IPS-15b (cell line): Measurements from ENCODE around the gene HBD.

Source experiments
- H3K27me3 ChIP-seq: one replicate; pipeline ENCODE4 v1.6.1; 2013; ENCODE audit warnings: low read length; ENCODE audit not compliant: control insufficient read depth, insufficient read depth
- H3K36me3 ChIP-seq: one replicate; pipeline ENCODE4 v1.6.1; 2013; ENCODE audit warnings: low read length; ENCODE audit not compliant: control insufficient read depth, insufficient read depth
- H3K4me1 ChIP-seq: one replicate; pipeline ENCODE4 v1.6.1; 2013; ENCODE audit warnings: mild to moderate bottlenecking, low read length; ENCODE audit not compliant: control insufficient read depth, insufficient read depth
- H3K4me3 ChIP-seq: one replicate; pipeline ENCODE4 v1.5.1; 2013; ENCODE audit warnings: low read depth, low read length
- H3K9ac ChIP-seq: one replicate; pipeline ENCODE4 v1.6.1; 2013; ENCODE audit warnings: low read depth, mild to moderate bottlenecking, low read length
- H3K9me3 ChIP-seq: one replicate; pipeline ENCODE4 v1.6.1; 2013; ENCODE audit warnings: mild to moderate bottlenecking, low read length; ENCODE audit not compliant: control insufficient read depth, insufficient read depth

HBD gene

GRCh38 chr11:5241458-5241857, 7.2 kb upstream of the HBD start:
- Histone ChIP-seq H3K9me3 (no peaks in the 10 kb centered on the region), H3K27me3 (no peaks in the 10 kb centered on the region), H3K9ac (no peak overlapping the region), H3K4me3 (no peak overlapping the region), H3K36me3 (no peaks in the 10 kb centered on the region), H3K4me1 (no peaks in the 10 kb centered on the region)

- Histone ChIP-seq H3K9ac (no peak overlapping the region), H3K27me3 (no peaks in the 10 kb centered on the region), H3K4me3 (no peak overlapping the region), H3K9me3 (no peaks in the 10 kb centered on the region), H3K36me3 (no peaks in the 10 kb centered on the region), H3K4me1 (no peaks in the 10 kb centered on the region)
Measured at GRCh38 chr11:5240458-5240857, 6.2 kb upstream of the HBD start.

GRCh38 chr11:5240056-5240455, 5.8 kb upstream of the HBD start:
- H3K9me3 ChIP-seq, result no peaks in the 10 kb centered on the region
- H3K27me3 ChIP-seq, result no peaks in the 10 kb centered on the region
- H3K4me3 ChIP-seq, result no peak overlapping the region
- H3K36me3 ChIP-seq, result no peaks in the 10 kb centered on the region
- no peaks in the 10 kb centered on the region for H3K4me1 ChIP-seq
- no peak overlapping the region for H3K9ac ChIP-seq

GRCh38 chr11:5239046-5239445, 4.8 kb upstream of the HBD start:
- Histone ChIP-seq H3K27me3 (no peaks in the 10 kb centered on the region), H3K9ac (no peak overlapping the region), H3K4me1 (no peaks in the 10 kb centered on the region), H3K9me3 (no peaks in the 10 kb centered on the region), H3K4me3 (no peak overlapping the region), H3K36me3 (no peaks in the 10 kb centered on the region)

GRCh38 chr11:5238486-5238885, 4.2 kb upstream of the HBD start:
- Histone ChIP-seq H3K9me3 (no peaks in the 10 kb centered on the region), H3K27me3 (no peaks in the 10 kb centered on the region), H3K4me1 (no peaks in the 10 kb centered on the region), H3K9ac (no peak overlapping the region), H3K36me3 (no peaks in the 10 kb centered on the region), H3K4me3 (no peak overlapping the region)

GRCh38 chr11:5237420-5237819, 3.1 kb upstream of the HBD start:
- no peaks in the 10 kb centered on the region for H3K27me3 ChIP-seq
- H3K36me3 ChIP-seq, result no peaks in the 10 kb centered on the region
- H3K4me1 ChIP-seq, result no peaks in the 10 kb centered on the region
- H3K9me3 ChIP-seq, result no peaks in the 10 kb centered on the region
- no peak overlapping the region for H3K9ac ChIP-seq
- no peak overlapping the region for H3K4me3 ChIP-seq

- H3K9me3 ChIP-seq, result no peaks in the 10 kb centered on the region
Measured at GRCh38 chr11:5235364-5236095, 1.2 kb upstream of the HBD start.

GRCh38 chr11:5233307-5233706, 976 bp downstream of the HBD start:
- H3K4me1 ChIP-seq, result no peaks in the 10 kb centered on the region
- H3K27me3 ChIP-seq, result no peaks in the 10 kb centered on the region
- H3K9ac ChIP-seq, result no peak overlapping the region
- H3K4me3 ChIP-seq, result no peak overlapping the region
- H3K9me3 ChIP-seq, result no peaks in the 10 kb centered on the region
- no peaks in the 10 kb centered on the region for H3K36me3 ChIP-seq

More at GRCh38 chr11:5235364-5236095, 1.2 kb upstream of the HBD start:
- H3K4me3 ChIP-seq, result no peak overlapping the region
- no peaks in the 10 kb centered on the region for H3K4me1 ChIP-seq
- H3K9ac ChIP-seq, result no peak overlapping the region
- no peaks in the 10 kb centered on the region for H3K27me3 ChIP-seq
- no peaks in the 10 kb centered on the region for H3K36me3 ChIP-seq

- no peak overlapping the region for H3K9ac ChIP-seq
- H3K9me3 ChIP-seq, result no peaks in the 10 kb centered on the region
- H3K36me3 ChIP-seq, result no peaks in the 10 kb centered on the region
- H3K27me3 ChIP-seq, result no peaks in the 10 kb centered on the region
- no peak overlapping the region for H3K4me3 ChIP-seq
- H3K4me1 ChIP-seq, result no peaks in the 10 kb centered on the region
Measured at GRCh38 chr11:5232821-5233220, 1.5 kb downstream of the HBD start.

GRCh38 chr11:5232176-5232575, 2.1 kb downstream of the HBD start:
- Histone ChIP-seq H3K27me3 (no peaks in the 10 kb centered on the region), H3K9ac (no peak overlapping the region), H3K9me3 (no peaks in the 10 kb centered on the region), H3K4me1 (no peaks in the 10 kb centered on the region), H3K4me3 (no peak overlapping the region), H3K36me3 (no peaks in the 10 kb centered on the region)

- Histone ChIP-seq H3K36me3 (no peaks in the 10 kb centered on the region), H3K27me3 (no peaks in the 10 kb centered on the region), H3K4me3 (no peak overlapping the region), H3K9ac (no peak overlapping the region), H3K9me3 (no peaks in the 10 kb centered on the region), H3K4me1 (no peaks in the 10 kb centered on the region)
Measured at GRCh38 chr11:5231111-5231510, 3.2 kb downstream of the HBD start.

GRCh38 chr11:5230266-5230665, 4.0 kb downstream of the HBD start:
- H3K4me3 ChIP-seq, result no peak overlapping the region
- H3K9ac ChIP-seq, result no peak overlapping the region
- H3K36me3 ChIP-seq, result no peaks in the 10 kb centered on the region
- no peaks in the 10 kb centered on the region for H3K4me1 ChIP-seq
- no peaks in the 10 kb centered on the region for H3K9me3 ChIP-seq
- H3K27me3 ChIP-seq, result no peaks in the 10 kb centered on the region
